CD4-positive, alpha-beta T cell treated with Interleukin-4 for 1 hour (primary cell): ENCODE results near the gene SYT17.

Source experiments
- DNase-seq, 2 donors: peaks; one replicate each; pipeline ENCODE4 v3.0.0-alpha.2; 2020 to 2022

The SYT17 gene

GRCh38 chr16:19266774-19267173 lies 98.7 kb downstream of the SYT17 start:
- DNase-seq, result no peak

- DNase-seq, result no peak
These were observed 101.1 kb downstream of the SYT17 start for GRCh38 chr16:19269098-19269497.

GRCh38 chr16:19274165-19274797 lies 106.2 kb downstream of the SYT17 start:
- DNase-seq, result no peak

GRCh38 chr16:19278403-19278802 lies 110.4 kb downstream of the SYT17 start:
- no peak for DNase-seq

- DNase-seq, result no peak
These were observed 113.2 kb downstream of the SYT17 start for GRCh38 chr16:19281246-19281645.

GRCh38 chr16:19282101-19282500 lies 114.1 kb downstream of the SYT17 start:
- DNase-seq, result no peak

- DNase-seq, result no peak
These were observed 115.6 kb downstream of the SYT17 start for GRCh38 chr16:19283637-19284036.

- DNase-seq, result no peak
These were observed 116.2 kb downstream of the SYT17 start for GRCh38 chr16:19284207-19284606.

- DNase-seq, result no peak
These were observed 117.4 kb downstream of the SYT17 start, which contains the start of gene CLEC19A for GRCh38 chr16:19285431-19285830. TSS of gene CLEC19A (plus strand) at chr16:19285731. CDS start at chr16:19285852, 121 bp downstream.

GRCh38 chr16:19286827-19287226 lies 118.8 kb downstream of the SYT17 start:
- DNase-seq, result no peak

- DNase-seq, result no peak
These were observed 119.2 kb downstream of the SYT17 start for GRCh38 chr16:19287241-19287640.

- DNase-seq, result no peak
These were observed 121.1 kb downstream of the SYT17 start for GRCh38 chr16:19288872-19289799.

GRCh38 chr16:19289811-19290485 lies 121.9 kb downstream of the SYT17 start:
- DNase-seq, result no peak

- DNase-seq, result no peak
These were observed 122.8 kb downstream of the SYT17 start for GRCh38 chr16:19290860-19291259.

- peak in 1 of 2 donors; percentile 29 for DNase-seq
These were observed 123.4 kb downstream of the SYT17 start for GRCh38 chr16:19291475-19291874.

- no peak for DNase-seq
These were observed 124.1 kb downstream of the SYT17 start for GRCh38 chr16:19292186-19292585.

- peak; percentile 14 to 73 for DNase-seq
These were observed 126.2 kb downstream of the SYT17 start for GRCh38 chr16:19294156-19294649.

- DNase-seq, result no peak
These were observed 127.4 kb downstream of the SYT17 start for GRCh38 chr16:19295393-19295792.

- no peak for DNase-seq
These were observed 129.4 kb downstream of the SYT17 start for GRCh38 chr16:19297454-19297853.

GRCh38 chr16:19299565-19299964 lies 131.5 kb downstream of the SYT17 start:
- DNase-seq, result no peak

- no peak for DNase-seq
These were observed 133.9 kb downstream of the SYT17 start for GRCh38 chr16:19301931-19302330.

GRCh38 chr16:19304750-19305149 lies 136.7 kb downstream of the SYT17 start:
- no peak for DNase-seq

- DNase-seq, result no peak
These were observed 137.4 kb downstream of the SYT17 start for GRCh38 chr16:19305443-19305842.
